Stomach smooth muscle (tissue), 2 donors: ENCODE measurements around the gene RPL10.

Experiments used
- H3K27ac ChIP-seq: one replicate; pipeline ENCODE4 v1.7.0; 2013; ENCODE audit warnings: mild to moderate bottlenecking, low read length, inconsistent platforms
- H3K27me3 ChIP-seq, 2 donors: one replicate each; pipeline ENCODE4 v1.7.0; 2013; ENCODE audit warnings: low read length in 2 of 2; ENCODE audit not compliant: insufficient read depth in 2 of 2, control insufficient read depth in 1 of 2
- H3K36me3 ChIP-seq, 2 donors: one replicate each; pipeline ENCODE4 v1.7.0; 2013; ENCODE audit warnings: low read length in 2 of 2; ENCODE audit not compliant: control insufficient read depth in 2 of 2, insufficient read depth in 2 of 2
- H3K4me1 ChIP-seq: one replicate; pipeline ENCODE4 v1.7.0; 2013; ENCODE audit warnings: low read length; ENCODE audit not compliant: control insufficient read depth, insufficient read depth
- H3K4me3 ChIP-seq, 2 donors: one replicate each; pipeline ENCODE4 v1.7.0; 2013; ENCODE audit warnings: low read length in 2 of 2
- H3K9ac ChIP-seq, 2 donors: one replicate each; pipeline ENCODE4 v1.7.0; 2013; ENCODE audit warnings: low read length in 2 of 2, mild to moderate bottlenecking in 1 of 2
- H3K9me3 ChIP-seq, 2 donors: one replicate each; pipeline ENCODE4 v1.7.0; 2013; ENCODE audit warnings: low read length in 2 of 2; ENCODE audit not compliant: control insufficient read depth in 2 of 2
- donor health status: healthy.
- donor health status: Pancreatic carcinoma.

The RPL10 gene

GRCh38 chrX:154419189-154419588 is 21.0 kb downstream of the RPL10 start:
- no peaks in the 10 kb centered on the region for H3K36me3 ChIP-seq
- H3K9me3 ChIP-seq, result no peaks in the 10 kb centered on the region
- H3K4me1 ChIP-seq, result peaks cover 5% of the 10 kb centered on the region
- H3K27ac ChIP-seq, result no peak overlapping the region
- no peak overlapping the region for H3K4me3 ChIP-seq
- H3K27me3 ChIP-seq, result peaks cover 0 to 4% of the 10 kb centered on the region in 2 donors
- H3K9ac ChIP-seq, result no peak overlapping the region

- Histone ChIP-seq H3K9me3 (no peaks in the 10 kb centered on the region), H3K9ac (no peak overlapping the region), H3K4me3 (no peak overlapping the region), H3K27ac (no peak overlapping the region), H3K27me3 (peaks cover 0 to 4% of the 10 kb centered on the region in 2 donors), H3K4me1 (peaks cover 5% of the 10 kb centered on the region), H3K36me3 (no peaks in the 10 kb centered on the region)
Measured at GRCh38 chrX:154419688-154420401, 21.7 kb downstream of the RPL10 start.

GRCh38 chrX:154420402-154420756 is 22.2 kb downstream of the RPL10 start:
- Histone ChIP-seq H3K27ac (no peak overlapping the region), H3K9ac (no peak overlapping the region), H3K9me3 (no peaks in the 10 kb centered on the region)

GRCh38 chrX:154426916-154427770 is 29.0 kb downstream of the RPL10 start:
- no peaks in the 10 kb centered on the region for H3K27me3 ChIP-seq
- H3K9me3 ChIP-seq, result no peaks in the 10 kb centered on the region
- no peak overlapping the region for H3K9ac ChIP-seq
- H3K4me1 ChIP-seq, result peaks cover 7% of the 10 kb centered on the region
- H3K36me3 ChIP-seq, result peaks cover 0 to 2% of the 10 kb centered on the region in 2 donors
- no peak overlapping the region for H3K4me3 ChIP-seq
- no peak overlapping the region for H3K27ac ChIP-seq

More at GRCh38 chrX:154420402-154420756, 22.2 kb downstream of the RPL10 start:
- no peak overlapping the region for H3K4me3 ChIP-seq
- H3K27me3 ChIP-seq, result peaks cover 0 to 4% of the 10 kb centered on the region in 2 donors
- H3K4me1 ChIP-seq, result peaks cover 5% of the 10 kb centered on the region
- no peaks in the 10 kb centered on the region for H3K36me3 ChIP-seq

GRCh38 chrX:154428176-154429171 is 30.3 kb downstream of the RPL10 start, which contains the start of gene ATP6AP1:
Gene ATP6AP1 (plus strand): TSS chrX:154428677. CDS start chrX:154428693, 16 bp downstream.
- Histone ChIP-seq H3K27ac (peak within 1 kb of the TSS; percentile 41), H3K4me1 (peaks cover 7% of the 10 kb centered on the region), H3K9ac (peak within 1 kb of the TSS; percentile 55 to 69), H3K27me3 (no peaks in the 10 kb centered on the region), H3K36me3 (peaks cover 0 to 4% of the 10 kb centered on the region in 2 donors), H3K9me3 (no peaks in the 10 kb centered on the region), H3K4me3 (peak within 1 kb of the TSS; percentile 71 to 76)

- Histone ChIP-seq H3K4me1 (peaks cover 7% of the 10 kb centered on the region), H3K36me3 (peaks cover 0 to 9% of the 10 kb centered on the region in 2 donors), H3K27me3 (no peaks in the 10 kb centered on the region), H3K27ac (no peak overlapping the region), H3K9ac (peak overlapping the region in 1 of 2 donors; percentile 1), H3K4me3 (peak overlapping the region; percentile 71 to 76), H3K9me3 (no peaks in the 10 kb centered on the region)
Measured at GRCh38 chrX:154429711-154430110, 31.5 kb downstream of the RPL10 start.

GRCh38 chrX:154430479-154430878 is 32.3 kb downstream of the RPL10 start:
- Histone ChIP-seq H3K4me3 (no peak overlapping the region), H3K9ac (no peak overlapping the region), H3K9me3 (no peaks in the 10 kb centered on the region), H3K27me3 (no peaks in the 10 kb centered on the region), H3K36me3 (peaks cover 0 to 9% of the 10 kb centered on the region in 2 donors), H3K4me1 (peaks cover 7% of the 10 kb centered on the region), H3K27ac (no peak overlapping the region)

GRCh38 chrX:154430916-154431315 is 32.7 kb downstream of the RPL10 start:
- H3K4me3 ChIP-seq, result no peak overlapping the region
- H3K27ac ChIP-seq, result no peak overlapping the region
- no peak overlapping the region for H3K9ac ChIP-seq
- peaks cover 0 to 9% of the 10 kb centered on the region in 2 donors for H3K36me3 ChIP-seq
- H3K9me3 ChIP-seq, result no peaks in the 10 kb centered on the region
- H3K27me3 ChIP-seq, result no peaks in the 10 kb centered on the region
- H3K4me1 ChIP-seq, result peaks cover 7% of the 10 kb centered on the region

GRCh38 chrX:154431341-154431740 is 33.2 kb downstream of the RPL10 start:
- H3K27me3 ChIP-seq, result no peaks in the 10 kb centered on the region
- no peak overlapping the region for H3K9ac ChIP-seq
- H3K9me3 ChIP-seq, result no peaks in the 10 kb centered on the region
- no peak overlapping the region for H3K27ac ChIP-seq
- H3K4me3 ChIP-seq, result no peak overlapping the region
- peaks cover 0 to 9% of the 10 kb centered on the region in 2 donors for H3K36me3 ChIP-seq
- H3K4me1 ChIP-seq, result peaks cover 11% of the 10 kb centered on the region

- H3K36me3 ChIP-seq, result peaks cover 0 to 9% of the 10 kb centered on the region in 2 donors
- H3K4me3 ChIP-seq, result no peak overlapping the region
- no peaks in the 10 kb centered on the region for H3K9me3 ChIP-seq
- peaks cover 13% of the 10 kb centered on the region for H3K4me1 ChIP-seq
- H3K9ac ChIP-seq, result no peak overlapping the region
- no peaks in the 10 kb centered on the region for H3K27me3 ChIP-seq
- H3K27ac ChIP-seq, result no peak overlapping the region
Measured at GRCh38 chrX:154432210-154432609, 34.0 kb downstream of the RPL10 start.
